HCT116 (cell line): ENCODE data around the gene DOLPP1. TPM values are rescaled to one million over a fixed set of nuclear protein-coding genes. Genes with fewer than 3 reads are reported as not detected.

ENCODE experiments used
- ATAC-seq: fragments of 200-7000 bp; cut with Tn5 transposase; 2 replicates; pipeline ENCODE4 v1.9.1; 2020; ENCODE audit warnings: mild to moderate bottlenecking, moderate library complexity
- BruUV-seq: library from RNA; stranded (reverse); fragments of 400-500 nt; replicated peaks from 2 replicates; lab custom pipeline; 2021; lab: Mats Ljungman, UMichigan
- CTCF ChIA-PET: fragments of 300-600 bp; sonication (Branson Sonifier 250); formaldehyde crosslinking; loops from one replicate; lab custom pipeline; 2021; ENCODE audit warnings: antibody characterized with exemption; lab: Charles Lee
- POLR2A ChIA-PET: fragments of 300-600, 350-600 bp; sonication (Branson Sonifier 250); formaldehyde crosslinking; loops from one replicate; lab custom pipeline; 2021; ENCODE audit warnings: antibody characterized with exemption; lab: Charles Lee
- RAD21 ChIA-PET, 2 experiments: fragments of 300-600 bp; sonication (Branson Sonifier 250); formaldehyde crosslinking; loops; one replicate each; lab custom pipeline; 2023; ENCODE audit warnings: low total read pairs in 2 of 2; ENCODE audit not compliant: uncharacterized antibody in 2 of 2, unreplicated experiment in 2 of 2, low non-redundant PET in 1 of 2; lab: Charles Lee
- DNase-seq: peaks from one replicate; pipeline ENCODE4 v3.0.0-alpha.2; 2010; ENCODE audit warnings: low read depth, low spot score
- H2AFZ ChIP-seq: fragments of 200-600 bp; shearing (Covaris generic), sonication (generic); 2 replicates; pipeline ENCODE4 v1.6.1; 2017; ENCODE audit warnings: low read depth, mixed run types, mixed read lengths, antibody characterized with exemption, low read length; ENCODE audit not compliant: poor library complexity, severe bottlenecking
- H3K27ac ChIP-seq: 2 replicates; pipeline ENCODE4 v1.5.1; 2012; ENCODE audit warnings: low read depth, low read length
- H3K27me3 ChIP-seq: fragments of 200-600 bp; sonication (generic); 2 replicates; pipeline ENCODE4 v1.6.1; 2016; ENCODE audit warnings: mixed run types, low read length, mixed read lengths; ENCODE audit not compliant: insufficient read depth
- H3K36me3 ChIP-seq, 2 experiments: fragments of 200-500 bp in 1 of 2; fragments of 200-600 bp in 1 of 2; sonication (Bioruptor generic) in 1 of 2; sonication (generic) in 1 of 2; 2 replicates each; pipeline versions ENCODE4 v1.5.1 to v1.6.1; 2014 to 2016; ENCODE audit warnings: low read length in 2 of 2, inconsistent platforms in 1 of 2, mixed read lengths in 1 of 2, mixed run types in 1 of 2; ENCODE audit not compliant: insufficient read depth in 2 of 2, control insufficient read depth in 1 of 2
- H3K4me1 ChIP-seq, 2 experiments: fragments of 200-600 bp in 1 of 2; sonication (generic) in 1 of 2; 2 replicates each; pipeline versions ENCODE4 v1.5.1 to v1.6.1; 2012 to 2017; ENCODE audit warnings: low read length in 2 of 2, inconsistent platforms in 1 of 2, mild to moderate bottlenecking in 1 of 2, mixed read lengths in 1 of 2, mixed run types in 1 of 2, moderate library complexity in 1 of 2; ENCODE audit not compliant: insufficient read depth in 2 of 2, control insufficient read depth in 1 of 2
- H3K4me2 ChIP-seq: fragments of 200-600 bp; sonication (generic); 2 replicates; pipeline ENCODE4 v1.6.1; 2017; ENCODE audit warnings: mixed run types, low read length, mixed read lengths
- H3K4me3 ChIP-seq, 2 experiments: fragments of 200-600 bp in 1 of 2; sonication (generic) in 1 of 2; replicated peaks in 1 of 2; 2 replicates each; pipeline ENCODE4 v1.5.1; 2011 to 2016; ENCODE audit warnings: low read length in 2 of 2, control low read depth in 1 of 2, low read depth in 1 of 2, mild to moderate bottlenecking in 1 of 2, mixed read lengths in 1 of 2, mixed run types in 1 of 2
- H3K79me2 ChIP-seq: fragments of 200-600 bp; sonication (generic); 2 replicates; pipeline ENCODE4 v1.6.1; 2017; ENCODE audit warnings: mild to moderate bottlenecking, mixed run types, low read length, moderate library complexity, mixed read lengths; ENCODE audit not compliant: insufficient read depth
- H3K9ac ChIP-seq: fragments of 200-600 bp; sonication (generic); 2 replicates; pipeline ENCODE4 v1.6.1; 2016; ENCODE audit warnings: low read length, mixed read lengths
- H3K9me2 ChIP-seq: fragments of 200-600 bp; sonication (generic), shearing (Covaris generic); 2 replicates; pipeline ENCODE4 v1.6.1; 2017; ENCODE audit warnings: mixed run types, mild to moderate bottlenecking, moderate library complexity; ENCODE audit not compliant: insufficient read depth
- H3K9me3 ChIP-seq, 2 experiments: fragments of 200-500 bp in 1 of 2; fragments of 200-600 bp in 1 of 2; sonication (Bioruptor generic) in 1 of 2; sonication (generic) in 1 of 2; 2 replicates each; pipeline ENCODE4 v1.6.1; 2014 to 2017; ENCODE audit warnings: low read length in 2 of 2, mixed read lengths in 2 of 2, inconsistent platforms in 1 of 2, low read depth in 1 of 2, mild to moderate bottlenecking in 1 of 2, mixed run types in 1 of 2, moderate library complexity in 1 of 2; ENCODE audit not compliant: control insufficient read depth in 1 of 2, insufficient read depth in 1 of 2
- H4K20me1 ChIP-seq: fragments of 200-600 bp; sonication (generic), shearing (Covaris generic); 2 replicates; pipeline ENCODE4 v1.6.1; 2017; ENCODE audit warnings: mixed run types, mild to moderate bottlenecking, moderate library complexity; ENCODE audit not compliant: insufficient read depth
- CBX3 ChIP-seq: IDR thresholded peaks from 2 replicates; pipeline ENCODE4 v1.6.1; 2012; ENCODE audit warnings: low read depth
- EZH2 ChIP-seq: fragments of 200-600 bp; sonication (generic); IDR thresholded peaks from 2 replicates; pipeline ENCODE4 v1.6.1; 2017; ENCODE audit warnings: antibody characterized with exemption, mixed run types
- JUND ChIP-seq: IDR thresholded peaks from 2 replicates; pipeline ENCODE4 v1.6.1; 2012
- POLR2A ChIP-seq: IDR thresholded peaks from 2 replicates; pipeline ENCODE4 v1.7.0; 2011; ENCODE audit warnings: borderline replicate concordance; ENCODE audit not compliant: insufficient read depth, insufficient read length; ENCODE audit errors: extremely low read depth
- RAD21 ChIP-seq: IDR thresholded peaks from 2 replicates; pipeline ENCODE4 v1.6.1; 2012; ENCODE audit warnings: low read depth, mild to moderate bottlenecking
- REST ChIP-seq: IDR thresholded peaks from 2 replicates; pipeline ENCODE4 v1.6.1; 2012; ENCODE audit warnings: low read depth
- SIN3A ChIP-seq: IDR thresholded peaks from 2 replicates; pipeline ENCODE4 v1.6.1; 2012; ENCODE audit warnings: low read depth
- ZNF274 ChIP-seq: fragments of 200-500 bp; sonication (Bioruptor generic); IDR thresholded peaks from 2 replicates; pipeline ENCODE4 v1.6.1; 2014; ENCODE audit warnings: mild to moderate bottlenecking, low read depth, low read length, inconsistent platforms
- intact Hi-C: fragments of 100-400 bp; cut with micrococcal nuclease; formaldehyde crosslinking; loops from 2 replicates; pipeline ENCODE4 v1.10.0; 2022
- total RNA-seq: library from RNA; stranded (reverse); gene quantifications from one replicate; pipeline ENCODE4 v1.2.1, GENCODE V29; 2021; ENCODE audit not compliant: unreplicated experiment

Gene DOLPP1
- total RNA-seq, 1 experiment from 2014 or later, result 17.4 TPM

GRCh38 chr9:129069862-129070641 lies 10.9 kb upstream of the DOLPP1 start:
- intact Hi-C loops, result no loop called here
- ChIA-PET POLR2A (no interaction called here), CTCF (no interaction called here)
- H3K27ac ChIP-seq, result no peak overlapping the region
- no peak overlapping the region for H3K4me3 ChIP-seq
- no peak for DNase-seq
- H3K4me2 ChIP-seq, result no peak overlapping the region
- TF ChIP-seq CBX3, result no peak
- no peak for TF ChIP-seq ZNF274
- TF ChIP-seq RAD21, result no peak
- TF ChIP-seq REST, result no peak
- no peak for TF ChIP-seq POLR2A
- no peak for TF ChIP-seq EZH2
- TF ChIP-seq SIN3A, result no peak
- no peak for TF ChIP-seq JUND
- TF ChIP-seq, all 23 proteins: peak for 0
- ATAC-seq, result no peak
- H3K79me2 ChIP-seq, result no peaks in the 10 kb centered on the region
- BruUV-seq, result no TSS peak
- no peaks in the 10 kb centered on the region for H3K9me2 ChIP-seq
- no peaks in the 10 kb centered on the region for H3K9me3 ChIP-seq
- H3K27me3 ChIP-seq, result no peaks in the 10 kb centered on the region
- RAD21 ChIA-PET, result no interaction called here
- no peak overlapping the region for H3K9ac ChIP-seq
- no peaks in the 10 kb centered on the region for H3K36me3 ChIP-seq
- H3K4me1 ChIP-seq, result no peaks in the 10 kb centered on the region
- no peak overlapping the region for H2AFZ ChIP-seq
- H4K20me1 ChIP-seq, result no peaks in the 10 kb centered on the region
